Neural progenitor cell (in vitro differentiated cells): ENCODE data around the gene RTP5. TPM values are rescaled to one million over a fixed set of nuclear protein-coding genes. Genes with fewer than 3 reads are reported as not detected.

ENCODE experiments used
- DNase-seq: peaks from one replicate; pipeline ENCODE4 v3.0.0-alpha.2; 2016; ENCODE audit warnings: low spot score
- H2AFZ ChIP-seq: fragments of 200-600 bp; sonication (generic); replicated peaks from 2 replicates; pipeline ENCODE4 v1.6.1; 2016; ENCODE audit warnings: antibody characterized with exemption
- H3F3A ChIP-seq: fragments of 200-600 bp; sonication (generic); 2 replicates; pipeline ENCODE4 v1.6.1; 2016; ENCODE audit warnings: antibody characterized with exemption, low read depth
- H3K27ac ChIP-seq: fragments of 200-600 bp; sonication (generic); 2 replicates; pipeline ENCODE4 v1.5.1; 2016; ENCODE audit warnings: mild to moderate bottlenecking
- H3K27me3 ChIP-seq: fragments of 200-600 bp; sonication (generic); 2 replicates; pipeline ENCODE4 v1.6.1; 2016; ENCODE audit warnings: mild to moderate bottlenecking, moderate library complexity
- H3K36me3 ChIP-seq: fragments of 200-600 bp; sonication (generic); 2 replicates; pipeline ENCODE4 v1.5.1; 2016
- H3K4me1 ChIP-seq: fragments of 200-600 bp; sonication (generic); 2 replicates; pipeline ENCODE4 v1.6.1; 2016; ENCODE audit warnings: mixed run types
- H3K4me2 ChIP-seq: fragments of 200-600 bp; sonication (generic); 2 replicates; pipeline ENCODE4 v1.6.1; 2016
- H3K4me3 ChIP-seq: fragments of 200-600 bp; sonication (generic); 2 replicates; pipeline ENCODE4 v1.5.1; 2016
- H3K79me2 ChIP-seq: fragments of 200-600 bp; sonication (generic); 2 replicates; pipeline ENCODE4 v1.6.1; 2016; ENCODE audit warnings: low read depth
- H3K9ac ChIP-seq: fragments of 200-600 bp; sonication (generic); 2 replicates; pipeline ENCODE4 v1.6.1; 2016
- H3K9me3 ChIP-seq: fragments of 200-600 bp; sonication (generic); 2 replicates; pipeline ENCODE4 v1.5.1; 2016; ENCODE audit warnings: low read depth
- H4K20me1 ChIP-seq: fragments of 200-600 bp; sonication (generic); 2 replicates; pipeline ENCODE4 v1.6.1; 2016; ENCODE audit warnings: low read depth
- H3K27ac Mint-ChIP-seq: 3 replicates; pipeline ENCODE4 v1.8.0; 2021; ENCODE audit warnings: mixed read lengths
- H3K27me3 Mint-ChIP-seq: 2 replicates; pipeline ENCODE4 v1.8.0; 2022; ENCODE audit warnings: low read depth, mild to moderate bottlenecking, inconsistent platforms, moderate library complexity, mixed read lengths; ENCODE audit not compliant: insufficient read depth
- H3K36me3 Mint-ChIP-seq: 3 replicates; pipeline ENCODE4 v1.8.0; 2021; ENCODE audit warnings: mixed read lengths
- H3K4me1 Mint-ChIP-seq: 3 replicates; pipeline ENCODE4 v1.8.0; 2021; ENCODE audit warnings: mixed read lengths
- H3K4me3 Mint-ChIP-seq: 3 replicates; pipeline ENCODE4 v1.8.0; 2021; ENCODE audit warnings: mild to moderate bottlenecking, moderate library complexity, mixed read lengths
- H3K9me3 Mint-ChIP-seq: 3 replicates; pipeline ENCODE4 v1.8.0; 2020; ENCODE audit warnings: mixed read lengths
- EZH2 ChIP-seq: fragments of 200-600 bp; sonication (generic); IDR thresholded peaks from 2 replicates; pipeline ENCODE4 v1.6.1; 2017; ENCODE audit warnings: antibody characterized with exemption, mild to moderate bottlenecking, moderate library complexity
- EZH2phosphoT487 ChIP-seq: fragments of 200-600 bp; sonication (generic); IDR thresholded peaks from 2 replicates; pipeline ENCODE4 v1.6.1; 2017; ENCODE audit warnings: antibody characterized with exemption
- total RNA-seq: library from RNA; depleted of rRNA; stranded (reverse); fragments of >200 nt; gene quantifications from 2 replicates; pipeline ENCODE4 v1.2.3, GENCODE V29; 2015; ENCODE audit warnings: low replicate concordance
- TF ChIP-seq, protein P1 (sequence below): fragments of 200-600 bp; sonication (generic); IDR thresholded peaks from 2 replicates; pipeline ENCODE4 v1.5.1; 2017; ENCODE audit warnings: antibody characterized with exemption, mild to moderate bottlenecking

The RTP5 gene
- total RNA-seq, 1 donor from 2014 or later = not detected

DNA sequence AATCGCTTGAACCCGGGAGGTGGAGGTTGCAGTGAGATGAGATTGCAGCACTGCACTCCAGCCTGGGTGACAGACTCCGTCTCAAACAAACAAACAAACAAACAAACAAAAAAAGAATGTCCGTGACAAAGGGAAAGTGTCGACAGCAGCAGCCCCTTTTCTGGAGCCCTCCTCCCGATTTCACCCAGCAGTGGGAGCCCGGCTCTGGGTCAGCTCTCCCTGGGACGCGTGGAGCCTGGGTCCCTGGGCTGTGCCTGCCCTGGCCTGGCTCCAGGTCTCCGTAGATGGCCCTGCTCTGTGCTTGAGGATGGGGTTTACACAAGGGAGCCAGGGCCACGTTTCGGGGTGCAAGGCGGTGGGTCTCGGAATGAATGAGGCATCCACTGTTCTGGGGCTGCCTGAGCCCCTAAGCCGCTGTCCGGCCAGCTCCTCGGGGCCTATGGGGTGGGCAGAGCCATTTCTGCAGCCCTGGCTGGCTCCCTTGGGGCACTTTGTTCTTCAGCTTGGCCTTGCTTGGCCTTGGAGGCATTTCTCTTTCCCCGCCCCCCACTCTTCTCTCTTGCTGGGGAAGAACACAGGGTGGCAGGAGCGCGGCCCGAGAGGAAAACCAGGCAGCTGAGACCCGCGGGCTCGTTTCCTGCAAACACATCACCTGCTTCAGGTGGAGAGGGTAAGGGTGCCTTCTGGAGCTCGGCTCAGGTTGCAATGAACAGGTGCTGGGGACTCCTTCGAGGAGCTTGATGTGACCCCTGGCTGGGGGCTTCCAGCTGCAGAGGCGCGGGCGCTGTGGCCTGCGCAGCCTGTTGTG lies 29.1 kb downstream of the RTP5 start:
- Histone ChIP-seq H3K36me3 (no peaks in the 10 kb centered on the region), H3K9me3 (no peaks in the 10 kb centered on the region), H4K20me1 (no peaks in the 10 kb centered on the region), H2AFZ (no peak overlapping the region), H3K4me3 (no peak overlapping the region), H3K4me1 (peaks cover 16% of the 10 kb centered on the region), H3K4me2 (no peak overlapping the region), H3K27me3 (peaks cover 21% of the 10 kb centered on the region), H3K79me2 (no peaks in the 10 kb centered on the region), H3K9ac (no peak overlapping the region), H3F3A (peaks cover 9% of the 10 kb centered on the region), H3K27ac (no peak overlapping the region)
- peak overlapping the region; percentile 85 for H3K27ac Mint-ChIP-seq
- H3K4me1 Mint-ChIP-seq = peaks cover 21% of the 10 kb centered on the region
- TF ChIP-seq EZH2phosphoT487 (no peak), EZH2 (no peak)
- TF ChIP-seq, protein P1, sequence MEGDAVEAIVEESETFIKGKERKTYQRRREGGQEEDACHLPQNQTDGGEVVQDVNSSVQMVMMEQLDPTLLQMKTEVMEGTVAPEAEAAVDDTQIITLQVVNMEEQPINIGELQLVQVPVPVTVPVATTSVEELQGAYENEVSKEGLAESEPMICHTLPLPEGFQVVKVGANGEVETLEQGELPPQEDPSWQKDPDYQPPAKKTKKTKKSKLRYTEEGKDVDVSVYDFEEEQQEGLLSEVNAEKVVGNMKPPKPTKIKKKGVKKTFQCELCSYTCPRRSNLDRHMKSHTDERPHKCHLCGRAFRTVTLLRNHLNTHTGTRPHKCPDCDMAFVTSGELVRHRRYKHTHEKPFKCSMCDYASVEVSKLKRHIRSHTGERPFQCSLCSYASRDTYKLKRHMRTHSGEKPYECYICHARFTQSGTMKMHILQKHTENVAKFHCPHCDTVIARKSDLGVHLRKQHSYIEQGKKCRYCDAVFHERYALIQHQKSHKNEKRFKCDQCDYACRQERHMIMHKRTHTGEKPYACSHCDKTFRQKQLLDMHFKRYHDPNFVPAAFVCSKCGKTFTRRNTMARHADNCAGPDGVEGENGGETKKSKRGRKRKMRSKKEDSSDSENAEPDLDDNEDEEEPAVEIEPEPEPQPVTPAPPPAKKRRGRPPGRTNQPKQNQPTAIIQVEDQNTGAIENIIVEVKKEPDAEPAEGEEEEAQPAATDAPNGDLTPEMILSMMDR = no peak
- peaks cover 2% of the 10 kb centered on the region for H3K9me3 Mint-ChIP-seq
- H3K36me3 Mint-ChIP-seq = no peaks in the 10 kb centered on the region
- H3K4me3 Mint-ChIP-seq = peak overlapping the region; percentile 15
- no peak for DNase-seq
- H3K27me3 Mint-ChIP-seq = peaks cover 17% of the 10 kb centered on the region

DNA sequence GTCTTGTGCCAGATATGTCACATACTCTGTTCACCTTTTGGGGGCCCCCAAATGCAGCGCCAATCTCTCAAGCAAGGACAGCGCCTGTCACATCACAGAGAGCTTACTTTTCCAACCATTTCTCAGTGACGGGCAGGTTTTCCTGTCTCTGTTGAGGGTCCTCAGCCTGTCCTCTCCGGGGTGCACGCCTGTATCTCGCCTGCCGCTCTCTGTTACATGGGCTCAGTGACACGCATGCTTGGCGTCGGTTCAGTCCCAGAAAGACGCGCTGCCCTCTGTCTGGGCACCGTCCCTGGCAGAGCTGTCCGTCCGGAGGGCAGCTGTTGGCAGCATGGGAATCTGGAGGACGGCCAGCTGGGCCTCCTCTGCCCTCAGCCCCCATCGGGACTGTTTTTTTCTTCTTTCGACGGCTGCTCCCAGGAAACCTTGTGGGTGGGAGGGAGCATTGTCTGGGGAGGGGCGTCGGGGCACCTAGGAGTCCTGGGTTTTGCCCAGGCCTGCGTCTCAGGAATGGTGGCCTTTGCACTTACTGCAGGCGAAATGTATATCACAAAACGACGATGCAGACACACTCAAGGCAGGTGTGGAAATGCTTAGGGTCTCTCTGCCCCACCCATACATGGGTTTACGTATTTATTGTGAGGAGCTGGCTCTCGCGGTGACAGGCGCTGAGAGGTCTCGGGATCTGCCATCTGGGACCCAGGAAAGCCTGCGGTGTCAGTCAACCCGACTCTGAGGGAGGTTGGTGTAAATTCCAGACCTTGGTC lies 30.9 kb downstream of the RTP5 start:
- DNase-seq = no peak

DNA sequence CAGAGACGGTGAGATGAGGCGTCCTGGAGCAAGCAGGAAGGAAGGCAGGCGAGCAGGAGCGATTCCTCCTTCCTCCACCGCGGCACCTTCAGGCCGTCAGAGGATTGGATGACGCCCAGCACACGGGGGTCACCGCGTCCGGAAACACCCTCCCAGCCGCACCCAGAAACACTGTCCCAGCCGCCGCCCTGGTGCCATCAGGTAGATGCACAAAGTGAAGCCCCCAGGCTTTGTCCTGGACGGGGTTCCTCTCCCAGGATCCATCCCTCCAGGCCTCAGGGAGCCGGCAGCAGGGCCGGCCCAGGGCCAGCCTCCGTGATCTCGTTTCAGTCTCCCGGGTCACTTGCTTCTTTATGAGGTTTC lies 31.5 kb downstream of the RTP5 start:
- Mint-ChIP-seq H3K4me3 (peak overlapping the region; percentile 25), H3K4me1 (peaks cover 21% of the 10 kb centered on the region), H3K27me3 (peaks cover 17% of the 10 kb centered on the region), H3K36me3 (no peaks in the 10 kb centered on the region), H3K9me3 (peaks cover 2% of the 10 kb centered on the region), H3K27ac (no peak overlapping the region)
- Histone ChIP-seq H3K9ac (no peak overlapping the region), H4K20me1 (no peaks in the 10 kb centered on the region), H2AFZ (no peak overlapping the region), H3K36me3 (no peaks in the 10 kb centered on the region), H3K9me3 (no peaks in the 10 kb centered on the region), H3K27me3 (peaks cover 21% of the 10 kb centered on the region), H3K27ac (no peak overlapping the region), H3K4me3 (no peak overlapping the region), H3K4me1 (peaks cover 16% of the 10 kb centered on the region), H3F3A (peaks cover 9% of the 10 kb centered on the region), H3K79me2 (no peaks in the 10 kb centered on the region), H3K4me2 (no peak overlapping the region)
- no peak for DNase-seq
- TF ChIP-seq EZH2 (no peak), EZH2phosphoT487 (no peak)
- TF ChIP-seq, protein P1 = no peak

More for the DNA sequence above, 30.9 kb downstream of the RTP5 start:
- Histone ChIP-seq H3K27me3 (peaks cover 21% of the 10 kb centered on the region), H3K4me3 (no peak overlapping the region), H3K9ac (no peak overlapping the region), H3F3A (peaks cover 9% of the 10 kb centered on the region), H3K9me3 (no peaks in the 10 kb centered on the region), H3K36me3 (no peaks in the 10 kb centered on the region), H3K27ac (no peak overlapping the region), H3K4me2 (no peak overlapping the region), H3K79me2 (no peaks in the 10 kb centered on the region), H4K20me1 (no peaks in the 10 kb centered on the region), H3K4me1 (peaks cover 16% of the 10 kb centered on the region), H2AFZ (no peak overlapping the region)
- peaks cover 17% of the 10 kb centered on the region for H3K27me3 Mint-ChIP-seq
- H3K27ac Mint-ChIP-seq = no peak overlapping the region
- H3K4me1 Mint-ChIP-seq = peaks cover 21% of the 10 kb centered on the region
- no peaks in the 10 kb centered on the region for H3K36me3 Mint-ChIP-seq
- H3K9me3 Mint-ChIP-seq = peaks cover 2% of the 10 kb centered on the region
- H3K4me3 Mint-ChIP-seq = no peak overlapping the region
- TF ChIP-seq EZH2 = no peak
- TF ChIP-seq, protein P1 = no peak
- no peak for TF ChIP-seq EZH2phosphoT487
